Embryonic facial prominence (tissue), 1 donor: ENCODE measurements around the gene YWHAE.
"Not testable (repeated sequence)": the region's sequence is repeated elsewhere in the genome, so short reads cannot be mapped to it uniquely, and the experiment has no call there.

Source experiments
- DNase-seq: peaks from one replicate; pipeline ENCODE4 v3.0.0-alpha.2; 2016; ENCODE audit errors: extremely low spot score

YWHAE gene

DNA sequence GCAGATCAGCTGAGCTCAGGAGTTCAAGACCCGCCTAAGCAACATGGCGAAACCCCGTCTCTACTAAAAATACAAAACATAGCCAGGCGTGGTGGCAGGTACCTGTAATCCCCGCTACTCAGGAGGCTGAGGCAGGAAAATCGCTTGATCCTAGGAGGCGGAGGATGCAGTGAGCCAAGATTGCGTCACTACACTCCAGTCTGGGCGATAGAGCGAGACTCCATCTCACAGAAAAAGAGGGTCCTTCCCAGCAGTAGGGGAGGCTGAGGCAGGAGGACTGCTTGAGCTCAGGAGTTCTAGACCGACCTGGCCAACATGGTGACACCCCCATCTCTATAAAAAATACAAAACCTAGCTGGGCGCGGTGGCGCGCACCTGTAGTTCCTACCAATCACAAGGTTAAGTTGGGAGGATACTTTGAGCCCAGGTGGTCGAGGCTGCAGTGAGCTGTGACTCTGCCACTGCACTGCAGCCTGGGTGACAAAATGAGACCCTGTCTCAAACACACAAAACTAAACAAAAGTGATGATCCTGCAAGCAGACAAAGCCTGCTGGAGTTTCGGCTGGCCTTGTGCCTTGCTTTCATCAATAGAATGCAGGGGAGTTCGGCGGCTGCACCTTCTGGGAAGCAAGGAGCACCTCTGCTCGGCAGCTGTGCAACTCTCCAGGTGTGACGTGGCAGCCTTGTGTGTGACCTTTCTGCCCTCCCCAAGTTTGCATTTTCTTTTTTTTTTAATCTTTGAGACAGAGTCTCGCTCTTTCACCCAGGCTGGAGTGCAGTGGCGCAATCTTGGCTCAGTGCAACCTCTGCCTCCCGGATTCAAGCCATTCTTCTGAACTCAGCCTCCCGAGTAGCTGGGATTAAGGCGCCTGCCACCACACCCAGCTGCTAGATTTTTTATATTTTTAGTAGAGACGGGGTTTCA is 12.4 kb upstream of the YWHAE start:
- DNase-seq, result no peak

DNA sequence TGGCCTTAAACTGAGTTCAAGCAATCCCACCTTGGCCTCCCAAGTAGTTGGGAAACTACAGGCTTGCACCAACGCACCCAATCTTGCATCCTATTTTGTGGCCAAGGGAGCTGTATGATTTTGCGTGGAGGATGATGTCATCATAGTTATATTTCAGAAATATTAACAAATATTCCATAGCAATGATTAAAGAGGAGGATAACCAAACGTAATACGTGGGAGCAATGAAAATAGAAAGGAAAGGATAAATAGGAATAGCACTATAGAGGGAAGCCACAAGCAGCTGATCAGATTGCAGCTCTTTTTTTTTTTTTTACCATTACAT is 2.2 kb upstream of the YWHAE start:
- no peak for DNase-seq

GRCh38 chr17:1398931-1399678 is 917 bp downstream of the YWHAE start:
- no peak for DNase-seq

DNA sequence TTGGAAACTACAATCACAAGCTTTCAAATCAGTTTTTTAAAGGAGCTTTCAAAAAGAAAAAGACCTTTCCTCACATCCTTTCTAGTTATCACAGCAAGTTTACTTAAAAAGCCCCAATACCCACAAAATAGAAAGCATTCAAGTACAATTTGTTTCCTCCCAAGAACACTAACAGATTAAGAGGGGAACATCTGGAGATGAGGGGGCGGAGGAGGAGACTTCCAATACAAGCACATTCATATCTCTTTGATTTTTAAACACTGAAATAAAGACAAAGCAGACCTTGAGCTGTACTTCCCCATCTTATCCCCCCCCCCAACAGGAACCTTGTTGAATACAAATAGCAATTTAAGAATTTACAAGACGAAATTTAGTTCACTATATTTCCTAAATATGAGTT is 2.0 kb downstream of the YWHAE start:
- no peak for DNase-seq

GRCh38 chr17:1395876-1396665 is 4.0 kb downstream of the YWHAE start:
- DNase-seq, result not testable (repeated sequence)

GRCh38 chr17:1391577-1391976 is 8.4 kb downstream of the YWHAE start:
- no peak for DNase-seq

GRCh38 chr17:1390432-1391367 is 9.3 kb downstream of the YWHAE start:
- DNase-seq, result no peak

DNA sequence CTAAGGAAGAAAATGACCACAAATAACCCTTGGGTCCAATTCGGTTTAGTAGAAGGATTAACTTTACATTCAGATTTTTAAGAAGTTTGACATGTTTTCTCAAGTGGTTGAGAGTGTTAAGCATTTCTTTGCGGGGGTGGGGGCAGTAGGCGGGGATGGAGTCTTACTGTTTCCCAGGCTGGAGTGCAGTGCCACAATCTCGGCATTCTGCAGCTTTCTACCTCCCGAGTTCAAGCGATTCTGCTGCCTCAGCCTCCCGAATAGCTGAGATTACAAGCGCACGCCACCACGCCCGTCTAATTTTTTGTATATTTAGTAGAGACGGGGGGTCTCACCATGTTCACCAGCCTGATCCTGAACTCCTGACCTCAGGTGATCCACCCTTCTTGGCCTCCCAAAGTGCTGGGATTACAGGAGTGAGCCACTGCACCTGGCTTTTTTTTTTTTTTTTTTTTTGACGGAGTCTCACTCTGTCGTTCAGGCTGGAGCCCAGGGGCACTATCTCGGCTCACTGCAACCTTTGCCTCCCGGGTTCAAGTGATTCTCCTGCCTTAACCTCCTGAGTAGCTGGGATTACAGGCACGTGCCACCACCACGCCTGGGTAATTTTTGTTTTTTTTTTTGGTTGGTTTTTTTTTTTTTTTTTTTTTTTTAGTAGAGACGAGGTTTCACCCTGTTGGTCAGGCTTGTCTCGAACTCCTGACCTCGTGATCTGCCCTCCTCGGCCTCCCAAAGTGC is 12.4 kb downstream of the YWHAE start:
- DNase-seq, result not testable (repeated sequence)

DNA sequence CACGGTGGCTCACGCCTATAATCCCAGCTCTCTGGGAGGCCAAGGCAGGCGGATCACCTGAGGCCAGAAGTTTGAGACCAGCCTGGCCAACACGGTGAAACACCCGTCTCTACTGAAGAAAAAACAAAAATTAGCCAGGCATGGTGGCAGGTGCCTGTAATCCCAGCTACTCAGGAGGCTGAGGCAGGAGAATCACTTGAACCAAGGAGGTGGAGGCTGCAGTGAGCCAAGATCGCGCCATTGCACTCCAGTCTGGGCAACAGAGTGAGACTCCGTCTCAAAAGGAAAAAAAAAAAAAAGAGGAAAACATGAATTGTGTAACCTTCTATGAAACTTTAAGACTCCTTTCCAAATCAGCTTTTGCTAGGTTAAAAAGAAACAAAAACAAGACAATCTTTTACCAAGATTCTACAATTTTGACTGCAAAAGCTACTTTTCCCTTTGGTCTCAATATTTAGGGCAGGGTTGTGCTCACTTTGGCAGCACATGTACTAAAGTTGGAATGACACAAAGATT is 13.3 kb downstream of the YWHAE start:
- DNase-seq, result not testable (repeated sequence)

- no peak for DNase-seq
These were observed 13.8 kb downstream of the YWHAE start for GRCh38 chr17:1386265-1386664.

DNA sequence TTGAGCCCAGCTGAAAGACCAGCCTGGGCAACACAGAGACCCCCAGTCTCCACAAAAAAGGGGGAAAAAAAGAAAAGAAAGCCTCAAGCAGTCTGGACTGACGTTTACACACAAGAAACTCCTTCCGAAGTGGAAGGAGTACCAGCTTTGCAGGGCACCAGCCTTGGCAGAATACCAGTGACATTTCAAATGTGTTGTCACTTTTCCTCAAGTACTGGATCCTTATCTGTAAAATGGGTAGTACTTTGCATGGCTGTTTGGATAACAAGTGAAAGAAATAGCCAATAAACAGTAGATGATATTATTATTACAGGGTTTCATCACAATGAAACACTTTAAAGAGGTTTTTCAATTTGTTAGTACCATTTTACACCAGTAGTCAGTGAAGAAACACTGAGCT is 14.2 kb downstream of the YWHAE start:
- no peak for DNase-seq

DNA sequence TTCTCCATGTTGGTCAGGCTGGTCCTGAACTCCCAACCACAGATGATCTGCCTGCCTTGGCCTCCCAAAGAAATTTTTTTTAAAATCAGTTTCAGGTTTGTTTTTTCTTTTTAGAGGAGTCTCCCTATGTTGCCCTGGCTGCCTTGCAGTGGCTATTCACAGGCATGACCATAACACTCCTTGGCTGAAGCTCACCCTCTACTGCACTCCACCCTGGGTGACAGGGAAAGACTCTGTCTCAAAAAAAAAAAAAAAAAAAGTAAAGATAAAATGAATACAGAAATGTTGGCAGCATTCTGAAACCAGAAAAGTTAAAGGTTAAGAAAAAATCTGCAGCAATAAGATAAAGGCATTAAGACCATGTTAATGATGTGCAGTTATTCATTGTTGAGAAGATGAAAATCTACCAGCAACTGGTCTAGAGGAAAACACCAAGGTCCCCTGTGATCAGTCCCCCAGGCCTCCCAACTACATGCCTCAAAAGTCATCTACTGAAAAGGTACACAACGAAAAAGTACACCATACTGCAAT is 15.1 kb downstream of the YWHAE start:
- DNase-seq, result no peak

- no peak for DNase-seq
These were observed 20.1 kb downstream of the YWHAE start for GRCh38 chr17:1379930-1380313.

GRCh38 chr17:1379208-1379929 is 20.7 kb downstream of the YWHAE start:
- no peak for DNase-seq

DNA sequence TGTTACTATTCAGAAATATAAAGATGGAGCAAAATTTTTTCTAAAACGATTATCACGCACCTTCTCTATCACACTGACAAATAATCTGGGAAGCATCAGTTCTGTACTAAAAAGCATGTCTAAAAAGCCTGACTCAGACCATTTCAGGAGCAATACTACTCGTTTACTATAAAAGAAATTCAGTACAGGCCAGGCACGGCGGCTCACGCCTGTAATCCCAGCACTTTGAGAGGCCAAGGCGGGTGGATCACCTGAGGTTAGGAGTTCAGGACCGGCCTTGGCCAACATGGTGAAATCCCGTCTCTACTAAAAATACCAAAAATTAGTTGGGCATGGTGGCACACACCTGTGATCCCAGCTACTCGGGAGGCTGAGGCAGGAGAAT is 21.6 kb downstream of the YWHAE start:
- not testable (repeated sequence) for DNase-seq

- DNase-seq, result no peak
These were observed 22.7 kb downstream of the YWHAE start for GRCh38 chr17:1377334-1377733.

GRCh38 chr17:1376061-1376460 is 24.0 kb downstream of the YWHAE start:
- DNase-seq, result no peak

- no peak for DNase-seq
These were observed 24.4 kb downstream of the YWHAE start for GRCh38 chr17:1375615-1376014.

- no peak for DNase-seq
These were observed 25.4 kb downstream of the YWHAE start for GRCh38 chr17:1374431-1375177.
